Keratinocyte (primary cell): ENCODE measurements around the gene SHROOM3. TPM values are rescaled to one million over a fixed set of nuclear protein-coding genes. Genes with fewer than 3 reads are reported as not detected.

Experiments
- DNase-seq: peaks from one replicate; pipeline ENCODE4 v3.0.0-alpha.2; 2011; ENCODE audit warnings: low read depth, missing footprints, low spot score
- FAIRE-seq: peaks from 2 replicates; lab custom pipeline; 2011; peaks lifted over from hg19 to GRCh38; lab: Jason Lieb, UNC
- H2AFZ ChIP-seq: 2 replicates; pipeline ENCODE4 v1.6.0; 2012; ENCODE audit warnings: low read length, control low read depth, inconsistent platforms; ENCODE audit not compliant: control insufficient read depth
- H3K27ac ChIP-seq: 2 replicates; pipeline ENCODE4 v1.5.1; 2011; ENCODE audit warnings: low read length; ENCODE audit not compliant: control insufficient read depth, insufficient read depth
- H3K27me3 ChIP-seq: 3 replicates; pipeline ENCODE4 v1.6.0; 2011; ENCODE audit warnings: low read length; ENCODE audit not compliant: control insufficient read depth, insufficient read depth; ENCODE audit errors: extremely low read depth
- H3K36me3 ChIP-seq, 2 experiments: 2 replicates in 1 of 2; 3 replicates in 1 of 2; pipeline ENCODE4 v1.5.1; 2011; ENCODE audit warnings: low read length in 2 of 2, mild to moderate bottlenecking in 1 of 2; ENCODE audit not compliant: control insufficient read depth in 2 of 2, insufficient read depth in 2 of 2; ENCODE audit errors: extremely low read depth in 1 of 2
- H3K4me1 ChIP-seq: 3 replicates; pipeline ENCODE4 v1.5.1; 2011; ENCODE audit warnings: low read length; ENCODE audit not compliant: control insufficient read depth, insufficient read depth; ENCODE audit errors: extremely low read depth
- H3K4me2 ChIP-seq: 3 replicates; pipeline ENCODE4 v1.6.0; 2011; ENCODE audit warnings: low read depth, low read length; ENCODE audit not compliant: control insufficient read depth, insufficient read depth; ENCODE audit errors: extremely low read depth
- H3K4me3 ChIP-seq, 3 experiments: fragments of 200-600 bp in 1 of 3; sonication (generic) in 1 of 3; 2 replicates in 2 of 3; 3 replicates in 1 of 3; pipeline ENCODE4 v1.5.1; 2011 to 2016; ENCODE audit warnings: low read length in 3 of 3, mild to moderate bottlenecking in 3 of 3, control low read depth in 2 of 3, inconsistent platforms in 1 of 3, low read depth in 1 of 3, mixed read lengths in 1 of 3, mixed run types in 1 of 3, moderate library complexity in 1 of 3; ENCODE audit not compliant: control insufficient read depth in 2 of 3, insufficient read depth in 2 of 3; ENCODE audit errors: extremely low read depth in 1 of 3
- H3K79me2 ChIP-seq: 2 replicates; pipeline ENCODE4 v1.6.0; 2012; ENCODE audit warnings: low read length; ENCODE audit not compliant: control insufficient read depth, insufficient read depth
- H3K9ac ChIP-seq: 3 replicates; pipeline ENCODE4 v1.6.0; 2011; ENCODE audit warnings: low read length; ENCODE audit not compliant: control insufficient read depth, insufficient read depth; ENCODE audit errors: extremely low read depth
- H3K9me1 ChIP-seq: 3 replicates; pipeline ENCODE4 v1.6.0; 2011; ENCODE audit warnings: low read length; ENCODE audit not compliant: control insufficient read depth, insufficient read depth; ENCODE audit errors: extremely low read depth
- H3K9me3 ChIP-seq: 2 replicates; pipeline ENCODE4 v1.5.1; 2012; ENCODE audit warnings: low read depth, low read length; ENCODE audit not compliant: control insufficient read depth
- H4K20me1 ChIP-seq: 3 replicates; pipeline ENCODE4 v1.6.0; 2011; ENCODE audit warnings: low read length; ENCODE audit not compliant: control insufficient read depth, insufficient read depth; ENCODE audit errors: extremely low read depth
- EZH2 ChIP-seq: IDR thresholded peaks from one replicate; pipeline ENCODE4 v1.6.1; 2012; ENCODE audit warnings: inconsistent platforms, mild to moderate bottlenecking, low read length, moderate library complexity
- dilution Hi-C: fragments of 300-500 bp; cut with MboI; formaldehyde crosslinking; loops from one replicate; pipeline ENCODE4 v1.7.0; 2020; ENCODE audit warnings: low sequenced_read_pairs; ENCODE audit not compliant: extremely low pct_ligation_motif_present
- polyA plus RNA-seq, 5 experiments: library from polyadenylated mRNA; depleted of rRNA in 3 of 5; stranded (reverse) in 3 of 5; stranded (forward) in 1 of 5; unstranded in 1 of 5; fragments of >200 nt; gene quantifications; 1 replicate in 1 of 5; 2 replicates in 3 of 5; 3 replicates in 1 of 5; pipeline versions ENCODE4 v1.2.1 to v1.2.3, GENCODE V29; 2011 to 2012; ENCODE audit warnings: missing spikeins in 2 of 5, low read depth in 1 of 5, low replicate concordance in 1 of 5
- TF ChIP-seq, protein P1 (sequence below), 3 experiments: IDR thresholded peaks in 1 of 3; conservative IDR thresholded peaks in 1 of 3; optimal IDR thresholded peaks in 1 of 3; 2 replicates in 2 of 3; 3 replicates in 1 of 3; pipeline versions ENCODE3 to v1.5.1; 2011; ENCODE audit warnings: low read length in 3 of 3, mild to moderate bottlenecking in 3 of 3, moderate library complexity in 2 of 3, control low read depth in 1 of 3, inconsistent platforms in 1 of 3; ENCODE audit not compliant: insufficient read depth in 2 of 3; ENCODE audit errors: extremely low read depth in 1 of 3

The SHROOM3 gene
- polyA plus RNA-seq, 1 donor (not counting 4 experiments of a cell fraction or from before 2014, with no cell fraction given) = 4.9 TPM

DNA sequence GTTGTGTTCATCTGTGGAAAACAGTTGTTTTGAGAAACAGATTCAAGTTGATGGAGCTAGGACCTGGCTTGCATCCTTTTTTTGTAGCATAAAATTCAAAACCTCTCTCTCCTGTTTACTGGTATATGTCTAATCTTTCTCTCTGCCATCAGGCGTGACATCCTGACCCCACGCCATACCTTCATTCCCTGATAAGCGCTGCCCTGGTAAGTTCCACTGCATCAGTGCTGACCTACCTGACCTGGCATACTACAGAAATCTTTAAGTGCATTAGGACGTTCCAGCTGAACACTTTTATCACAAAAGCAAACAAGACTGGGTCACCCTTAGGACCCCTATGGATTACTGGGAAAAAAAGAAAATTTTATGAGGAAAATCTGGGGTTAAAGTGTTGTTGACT lies 230.7 kb downstream of the SHROOM3 start:
- H4K20me1 ChIP-seq = no peaks in the 10 kb centered on the region
- no peaks in the 10 kb centered on the region for H3K9me3 ChIP-seq
- no peaks in the 10 kb centered on the region for H3K79me2 ChIP-seq
- DNase-seq = no peak
- H3K27ac ChIP-seq = no peak overlapping the region
- TF ChIP-seq, protein P1, sequence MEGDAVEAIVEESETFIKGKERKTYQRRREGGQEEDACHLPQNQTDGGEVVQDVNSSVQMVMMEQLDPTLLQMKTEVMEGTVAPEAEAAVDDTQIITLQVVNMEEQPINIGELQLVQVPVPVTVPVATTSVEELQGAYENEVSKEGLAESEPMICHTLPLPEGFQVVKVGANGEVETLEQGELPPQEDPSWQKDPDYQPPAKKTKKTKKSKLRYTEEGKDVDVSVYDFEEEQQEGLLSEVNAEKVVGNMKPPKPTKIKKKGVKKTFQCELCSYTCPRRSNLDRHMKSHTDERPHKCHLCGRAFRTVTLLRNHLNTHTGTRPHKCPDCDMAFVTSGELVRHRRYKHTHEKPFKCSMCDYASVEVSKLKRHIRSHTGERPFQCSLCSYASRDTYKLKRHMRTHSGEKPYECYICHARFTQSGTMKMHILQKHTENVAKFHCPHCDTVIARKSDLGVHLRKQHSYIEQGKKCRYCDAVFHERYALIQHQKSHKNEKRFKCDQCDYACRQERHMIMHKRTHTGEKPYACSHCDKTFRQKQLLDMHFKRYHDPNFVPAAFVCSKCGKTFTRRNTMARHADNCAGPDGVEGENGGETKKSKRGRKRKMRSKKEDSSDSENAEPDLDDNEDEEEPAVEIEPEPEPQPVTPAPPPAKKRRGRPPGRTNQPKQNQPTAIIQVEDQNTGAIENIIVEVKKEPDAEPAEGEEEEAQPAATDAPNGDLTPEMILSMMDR (optimal IDR thresholded peaks at IDR 0.05 in 1 of 3, IDR thresholded peaks at IDR 0.05 in 1 of 3, conservative IDR thresholded peaks at IDR 0.05 in 1 of 3; ENCODE audit: extremely low read depth in 1 of 3, insufficient read depth in 2 of 3, low read length in 3 of 3) = no peak
- TF ChIP-seq EZH2 = no peak
- H3K9me1 ChIP-seq = no peaks in the 10 kb centered on the region
- dilution Hi-C loops = no loop called here
- H2AFZ ChIP-seq = no peak overlapping the region
- FAIRE-seq = no peak
- H3K9ac ChIP-seq = no peak overlapping the region
- no peaks in the 10 kb centered on the region for H3K27me3 ChIP-seq
- H3K36me3 ChIP-seq = no peaks in the 10 kb centered on the region
- no peak overlapping the region for H3K4me2 ChIP-seq
- no peak overlapping the region for H3K4me3 ChIP-seq
- peaks cover 30% of the 10 kb centered on the region for H3K4me1 ChIP-seq

DNA sequence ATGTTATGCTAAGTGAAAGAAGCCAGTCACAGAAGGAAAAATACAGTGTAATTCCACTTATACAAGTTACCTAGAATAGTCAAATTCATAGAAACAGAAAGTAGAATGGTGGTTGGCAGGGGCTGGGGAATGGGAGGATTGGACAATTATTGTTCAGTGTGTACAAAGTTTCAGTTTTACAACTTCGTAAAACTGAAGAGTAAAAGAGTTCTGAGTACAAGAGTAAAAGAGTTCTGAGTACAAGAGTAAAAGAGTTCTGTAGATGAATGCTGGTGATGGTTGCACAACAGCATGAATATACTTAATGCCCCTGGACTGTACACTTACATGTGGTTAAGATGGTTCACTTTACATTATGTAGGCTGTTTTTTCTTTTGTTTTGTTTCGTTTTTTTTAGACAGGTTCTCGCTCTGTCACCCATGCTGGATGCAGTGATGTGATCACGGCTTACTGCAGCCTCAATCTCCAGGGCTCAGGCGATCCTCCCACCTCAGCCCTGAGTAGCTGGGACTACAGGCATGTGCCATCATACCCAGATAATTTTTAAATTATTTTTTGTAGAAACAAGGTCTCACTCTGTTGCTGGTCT lies 232.0 kb downstream of the SHROOM3 start:
- H3K27ac ChIP-seq = no peak overlapping the region
- H3K27me3 ChIP-seq = no peaks in the 10 kb centered on the region
- no peaks in the 10 kb centered on the region for H3K9me3 ChIP-seq
- FAIRE-seq = peak; percentile 53
- no peaks in the 10 kb centered on the region for H3K9me1 ChIP-seq
- peak overlapping the region; percentile 21 for H2AFZ ChIP-seq
- H3K4me1 ChIP-seq = peaks cover 30% of the 10 kb centered on the region
- H3K4me3 ChIP-seq = no peak overlapping the region
- H3K9ac ChIP-seq = no peak overlapping the region
- TF ChIP-seq, protein P1 (optimal IDR thresholded peaks at IDR 0.05 in 1 of 3, IDR thresholded peaks at IDR 0.05 in 1 of 3, conservative IDR thresholded peaks at IDR 0.05 in 1 of 3; ENCODE audit: extremely low read depth in 1 of 3, insufficient read depth in 2 of 3, low read length in 3 of 3) = no peak
- no peak for TF ChIP-seq EZH2
- H3K4me2 ChIP-seq = no peak overlapping the region
- H3K79me2 ChIP-seq = no peaks in the 10 kb centered on the region
- no peaks in the 10 kb centered on the region for H3K36me3 ChIP-seq
- dilution Hi-C loops = no loop called here
- no peak for DNase-seq
- H4K20me1 ChIP-seq = no peaks in the 10 kb centered on the region
